Activated naive CD4-positive, alpha-beta T cell (primary cell): ENCODE data around the gene SKIC2.
"Not testable (repeated sequence)": the region's sequence is repeated elsewhere in the genome, so short reads cannot be mapped to it uniquely, and the experiment has no call there.

ENCODE experiments used
- DNase-seq, 4 experiments: peaks; one replicate each; lab custom pipeline; 2025; lab: John Stamatoyannopoulos, UW

SKIC2 gene

GRCh38 chr6:31958741-31959739, at the start of gene SKIC2, which contains the start of gene NELFE:
SKIC2 (plus strand) TSS chr6:31959175; CDS start chr6:31959193, 18 bp downstream.
NELFE (minus strand) TSS chr6:31958971; CDS start chr6:31958446, 525 bp downstream.
- peak; percentile 91 to 98 (median 94) for DNase-seq

- DNase-seq = not testable (repeated sequence)
These were observed 49.7 kb upstream of the SKIC2 start for GRCh38 chr6:31909298-31909697.

- no peak for DNase-seq
These were observed 47.0 kb upstream of the SKIC2 start for GRCh38 chr6:31911826-31912585.

GRCh38 chr6:31915351-31915750, 43.6 kb upstream of the SKIC2 start:
- DNase-seq = no peak

- no peak for DNase-seq
These were observed 43.2 kb upstream of the SKIC2 start for GRCh38 chr6:31915756-31916155.

GRCh38 chr6:31918069-31918720, 40.8 kb upstream of the SKIC2 start:
- DNase-seq = no peak

GRCh38 chr6:31919624-31920303, 39.2 kb upstream of the SKIC2 start:
- DNase-seq = no peak

- no peak for DNase-seq
These were observed 38.2 kb upstream of the SKIC2 start for GRCh38 chr6:31920811-31921210.

- DNase-seq = no peak
These were observed 36.0 kb upstream of the SKIC2 start for GRCh38 chr6:31922942-31923341.

- no peak for DNase-seq
These were observed 31.6 kb upstream of the SKIC2 start, which contains the start of gene C2 for GRCh38 chr6:31927242-31927862. C2 (plus strand) TSS chr6:31927717; CDS start chr6:31927753, 36 bp downstream.

- DNase-seq = no peak
These were observed 30.9 kb upstream of the SKIC2 start for GRCh38 chr6:31927863-31928671.

- DNase-seq = no peak
These were observed 30.4 kb upstream of the SKIC2 start for GRCh38 chr6:31928672-31928939.

- DNase-seq = no peak
These were observed 28.0 kb upstream of the SKIC2 start for GRCh38 chr6:31930962-31931361.

GRCh38 chr6:31932137-31932536, 26.8 kb upstream of the SKIC2 start:
- not testable (repeated sequence) for DNase-seq

- DNase-seq = no peak
These were observed 25.4 kb upstream of the SKIC2 start for GRCh38 chr6:31933537-31933936.

GRCh38 chr6:31935021-31935420, 24.0 kb upstream of the SKIC2 start:
- DNase-seq = no peak

GRCh38 chr6:31935823-31936222, 23.2 kb upstream of the SKIC2 start:
- no peak for DNase-seq

GRCh38 chr6:31940256-31940664, 18.7 kb upstream of the SKIC2 start:
- DNase-seq = no peak

- DNase-seq = no peak
These were observed 15.2 kb upstream of the SKIC2 start for GRCh38 chr6:31943742-31944141.

GRCh38 chr6:31945154-31945506, 13.8 kb upstream of the SKIC2 start:
- no peak for DNase-seq
